WTC11 (cell line): Measurements from ENCODE around the gene IL10RA.

Experiments
- CBFB ChIP-seq: sonication (generic); formaldehyde crosslinking; IDR thresholded peaks from 2 replicates; pipeline ENCODE4 v1.8.1; 2022; ENCODE audit warnings: mild to moderate bottlenecking, low read depth, missing genetic modification reagents
- MYBL2 ChIP-seq: sonication (generic); formaldehyde crosslinking; IDR thresholded peaks from 2 replicates; pipeline ENCODE4 v1.8.1; 2023; ENCODE audit warnings: mild to moderate bottlenecking, moderate library complexity, missing genetic modification reagents
- NFYB ChIP-seq: sonication (generic); formaldehyde crosslinking; conservative IDR thresholded peaks from 2 replicates; pipeline ENCODE4 v1.8.0; 2022; ENCODE audit warnings: low read depth, missing genetic modification reagents
- NR3C1 ChIP-seq: sonication (generic); formaldehyde crosslinking; conservative IDR thresholded peaks from 2 replicates; pipeline ENCODE4 v1.8.1; 2023; ENCODE audit warnings: low read depth, mild to moderate bottlenecking, missing genetic modification reagents
- TCF7 ChIP-seq: sonication (generic); formaldehyde crosslinking; IDR thresholded peaks from 2 replicates; pipeline ENCODE4 v1.8.0; 2022; ENCODE audit warnings: mild to moderate bottlenecking, low read depth, missing genetic modification reagents, moderate library complexity
- TF ChIP-seq, protein P1 (sequence below): fragments of 200-600 bp; IDR thresholded peaks from 2 replicates; pipeline ENCODE4 v1.8.0; 2022; ENCODE audit warnings: antibody characterized with exemption
- TF ChIP-seq, protein P2 (sequence below): sonication (generic); formaldehyde crosslinking; IDR thresholded peaks from 2 replicates; pipeline ENCODE4 v1.8.0; 2022; ENCODE audit warnings: mild to moderate bottlenecking, missing genetic modification reagents
- TF ChIP-seq, protein P3 (sequence below): sonication (generic); formaldehyde crosslinking; IDR thresholded peaks from 2 replicates; pipeline ENCODE4 v1.8.1; 2023; ENCODE audit warnings: mild to moderate bottlenecking, missing genetic modification reagents
- TF ChIP-seq, protein P4 (sequence below): sonication (generic); formaldehyde crosslinking; IDR thresholded peaks from 2 replicates; pipeline ENCODE4 v1.8.1; 2023; ENCODE audit warnings: mild to moderate bottlenecking, missing genetic modification reagents
- TF ChIP-seq, protein P5 (sequence below): sonication (generic); formaldehyde crosslinking; IDR thresholded peaks from 2 replicates; pipeline ENCODE4 v1.8.0; 2022; ENCODE audit warnings: mild to moderate bottlenecking, missing genetic modification reagents

DNA sequence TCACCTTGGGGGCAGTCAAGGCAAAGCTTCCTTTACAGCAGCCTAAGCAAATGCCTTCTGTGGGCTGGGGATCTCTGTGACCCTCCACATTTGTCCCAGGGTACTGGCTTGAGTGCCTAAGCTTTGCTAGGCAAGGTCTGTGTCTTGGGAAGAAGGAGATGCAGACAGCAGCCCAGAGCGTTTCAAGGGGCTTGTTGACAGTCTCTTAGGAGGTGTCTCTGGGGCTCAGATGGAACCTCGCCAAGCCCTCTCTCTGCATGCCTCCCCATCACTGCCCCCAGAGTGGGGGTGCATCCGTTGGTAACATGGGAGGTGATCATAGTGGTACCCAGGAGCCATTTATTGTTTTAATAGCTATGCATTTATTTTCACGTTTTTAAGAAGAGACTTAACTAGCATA is 61.6 kb downstream of the IL10RA start:
- TF ChIP-seq, protein P1, sequence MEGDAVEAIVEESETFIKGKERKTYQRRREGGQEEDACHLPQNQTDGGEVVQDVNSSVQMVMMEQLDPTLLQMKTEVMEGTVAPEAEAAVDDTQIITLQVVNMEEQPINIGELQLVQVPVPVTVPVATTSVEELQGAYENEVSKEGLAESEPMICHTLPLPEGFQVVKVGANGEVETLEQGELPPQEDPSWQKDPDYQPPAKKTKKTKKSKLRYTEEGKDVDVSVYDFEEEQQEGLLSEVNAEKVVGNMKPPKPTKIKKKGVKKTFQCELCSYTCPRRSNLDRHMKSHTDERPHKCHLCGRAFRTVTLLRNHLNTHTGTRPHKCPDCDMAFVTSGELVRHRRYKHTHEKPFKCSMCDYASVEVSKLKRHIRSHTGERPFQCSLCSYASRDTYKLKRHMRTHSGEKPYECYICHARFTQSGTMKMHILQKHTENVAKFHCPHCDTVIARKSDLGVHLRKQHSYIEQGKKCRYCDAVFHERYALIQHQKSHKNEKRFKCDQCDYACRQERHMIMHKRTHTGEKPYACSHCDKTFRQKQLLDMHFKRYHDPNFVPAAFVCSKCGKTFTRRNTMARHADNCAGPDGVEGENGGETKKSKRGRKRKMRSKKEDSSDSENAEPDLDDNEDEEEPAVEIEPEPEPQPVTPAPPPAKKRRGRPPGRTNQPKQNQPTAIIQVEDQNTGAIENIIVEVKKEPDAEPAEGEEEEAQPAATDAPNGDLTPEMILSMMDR: no peak
- TF ChIP-seq CBFB (CRISPR knock-in tag) (no peak), NFYB (CRISPR knock-in tag) (no peak), TCF7 (CRISPR knock-in tag) (no peak), NR3C1 (CRISPR knock-in tag) (no peak), MYBL2 (CRISPR knock-in tag) (no peak)
- TF ChIP-seq, protein P2, sequence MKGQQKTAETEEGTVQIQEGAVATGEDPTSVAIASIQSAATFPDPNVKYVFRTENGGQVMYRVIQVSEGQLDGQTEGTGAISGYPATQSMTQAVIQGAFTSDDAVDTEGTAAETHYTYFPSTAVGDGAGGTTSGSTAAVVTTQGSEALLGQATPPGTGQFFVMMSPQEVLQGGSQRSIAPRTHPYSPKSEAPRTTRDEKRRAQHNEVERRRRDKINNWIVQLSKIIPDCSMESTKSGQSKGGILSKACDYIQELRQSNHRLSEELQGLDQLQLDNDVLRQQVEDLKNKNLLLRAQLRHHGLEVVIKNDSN (CRISPR knock-in tag): no peak
- TF ChIP-seq, protein P3, sequence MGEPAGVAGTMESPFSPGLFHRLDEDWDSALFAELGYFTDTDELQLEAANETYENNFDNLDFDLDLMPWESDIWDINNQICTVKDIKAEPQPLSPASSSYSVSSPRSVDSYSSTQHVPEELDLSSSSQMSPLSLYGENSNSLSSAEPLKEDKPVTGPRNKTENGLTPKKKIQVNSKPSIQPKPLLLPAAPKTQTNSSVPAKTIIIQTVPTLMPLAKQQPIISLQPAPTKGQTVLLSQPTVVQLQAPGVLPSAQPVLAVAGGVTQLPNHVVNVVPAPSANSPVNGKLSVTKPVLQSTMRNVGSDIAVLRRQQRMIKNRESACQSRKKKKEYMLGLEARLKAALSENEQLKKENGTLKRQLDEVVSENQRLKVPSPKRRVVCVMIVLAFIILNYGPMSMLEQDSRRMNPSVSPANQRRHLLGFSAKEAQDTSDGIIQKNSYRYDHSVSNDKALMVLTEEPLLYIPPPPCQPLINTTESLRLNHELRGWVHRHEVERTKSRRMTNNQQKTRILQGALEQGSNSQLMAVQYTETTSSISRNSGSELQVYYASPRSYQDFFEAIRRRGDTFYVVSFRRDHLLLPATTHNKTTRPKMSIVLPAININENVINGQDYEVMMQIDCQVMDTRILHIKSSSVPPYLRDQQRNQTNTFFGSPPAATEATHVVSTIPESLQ (CRISPR knock-in tag): no peak
- TF ChIP-seq, protein P4, sequence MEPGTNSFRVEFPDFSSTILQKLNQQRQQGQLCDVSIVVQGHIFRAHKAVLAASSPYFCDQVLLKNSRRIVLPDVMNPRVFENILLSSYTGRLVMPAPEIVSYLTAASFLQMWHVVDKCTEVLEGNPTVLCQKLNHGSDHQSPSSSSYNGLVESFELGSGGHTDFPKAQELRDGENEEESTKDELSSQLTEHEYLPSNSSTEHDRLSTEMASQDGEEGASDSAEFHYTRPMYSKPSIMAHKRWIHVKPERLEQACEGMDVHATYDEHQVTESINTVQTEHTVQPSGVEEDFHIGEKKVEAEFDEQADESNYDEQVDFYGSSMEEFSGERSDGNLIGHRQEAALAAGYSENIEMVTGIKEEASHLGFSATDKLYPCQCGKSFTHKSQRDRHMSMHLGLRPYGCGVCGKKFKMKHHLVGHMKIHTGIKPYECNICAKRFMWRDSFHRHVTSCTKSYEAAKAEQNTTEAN (CRISPR knock-in tag): no peak
- TF ChIP-seq, protein P5, sequence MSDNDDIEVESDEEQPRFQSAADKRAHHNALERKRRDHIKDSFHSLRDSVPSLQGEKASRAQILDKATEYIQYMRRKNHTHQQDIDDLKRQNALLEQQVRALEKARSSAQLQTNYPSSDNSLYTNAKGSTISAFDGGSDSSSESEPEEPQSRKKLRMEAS (CRISPR knock-in tag): no peak
